Panc1 (cell line): ENCODE results near the gene DYRK1A. TPM values are rescaled to one million over a fixed set of nuclear protein-coding genes. Genes with fewer than 3 reads are reported as not detected.

Source experiments
- ATAC-seq: fragments of 200-7000 bp; cut with Tn5 transposase; 2 replicates; pipeline ENCODE4 v1.9.1; 2020; ENCODE audit warnings: mild to moderate bottlenecking, moderate library complexity
- BruUV-seq: library from RNA; stranded (reverse); fragments of 400-500 nt; replicated peaks from 2 replicates; lab custom pipeline; 2021; lab: Mats Ljungman, UMichigan
- CTCF ChIA-PET: fragments of 300-600 bp; sonication (Branson Sonifier 250); formaldehyde crosslinking; loops from one replicate; lab custom pipeline; 2022; ENCODE audit warnings: antibody characterized with exemption; lab: Charles Lee
- POLR2A ChIA-PET: fragments of 300-600 bp; sonication (Branson Sonifier 250); formaldehyde crosslinking; loops from one replicate; lab custom pipeline; 2022; ENCODE audit warnings: antibody characterized with exemption; lab: Charles Lee
- DNase-seq: peaks from one replicate; pipeline ENCODE4 v3.0.0-alpha.2; 2010; ENCODE audit warnings: low read depth, low spot score
- H3K27ac ChIP-seq: 2 replicates; pipeline ENCODE4 v1.5.1; 2011; ENCODE audit warnings: mild to moderate bottlenecking, low read length, inconsistent platforms
- H3K27me3 ChIP-seq: fragments of 200-500 bp; sonication (Bioruptor generic); 2 replicates; pipeline ENCODE4 v1.6.0; 2014; ENCODE audit warnings: low read length, inconsistent platforms; ENCODE audit not compliant: control insufficient read depth, insufficient read depth
- H3K36me3 ChIP-seq: fragments of 200-500 bp; sonication (Bioruptor generic); 2 replicates; pipeline ENCODE4 v1.5.1; 2014; ENCODE audit warnings: inconsistent platforms, mild to moderate bottlenecking, low read length, moderate library complexity; ENCODE audit not compliant: control insufficient read depth, insufficient read depth
- H3K4me1 ChIP-seq: 2 replicates; pipeline ENCODE4 v1.5.1; 2011; ENCODE audit warnings: inconsistent platforms, mild to moderate bottlenecking, low read length, moderate library complexity; ENCODE audit not compliant: control insufficient read depth, insufficient read depth
- H3K4me3 ChIP-seq, 2 experiments: 2 replicates each; pipeline ENCODE4 v1.5.1; 2011 to 2012; ENCODE audit warnings: low read depth in 2 of 2, low read length in 2 of 2, mild to moderate bottlenecking in 2 of 2, inconsistent platforms in 1 of 2, moderate library complexity in 1 of 2
- H3K9me3 ChIP-seq: fragments of 200-500 bp; sonication (Bioruptor generic); 2 replicates; pipeline ENCODE4 v1.5.1; 2014; ENCODE audit warnings: low read depth, mild to moderate bottlenecking, inconsistent platforms, low read length, moderate library complexity; ENCODE audit not compliant: control insufficient read depth, insufficient read depth
- CTCF ChIP-seq: fragments of 450-650 bp; IDR thresholded peaks from 2 replicates; pipeline ENCODE4 v1.5.1; 2017; ENCODE audit warnings: mild to moderate bottlenecking
- POLR2AphosphoS5 ChIP-seq: IDR thresholded peaks from 2 replicates; pipeline ENCODE4 v1.6.1; 2012; ENCODE audit warnings: mild to moderate bottlenecking, low read depth, low read length, moderate library complexity
- REST ChIP-seq, 2 experiments: IDR thresholded peaks; 2 replicates each; pipeline ENCODE4 v1.6.1; 2011 to 2012; ENCODE audit warnings: low read depth in 2 of 2, control low read depth in 1 of 2, low read length in 1 of 2, mild to moderate bottlenecking in 1 of 2, moderate library complexity in 1 of 2; ENCODE audit not compliant: insufficient read depth in 1 of 2
- SIN3A ChIP-seq: IDR thresholded peaks from 2 replicates; pipeline ENCODE4 v1.6.1; 2012; ENCODE audit warnings: low read depth, mild to moderate bottlenecking, low read length, moderate library complexity, borderline replicate concordance; ENCODE audit not compliant: insufficient read depth
- TCF7L2 ChIP-seq: IDR thresholded peaks from 2 replicates; pipeline ENCODE4 v1.6.1; 2011; ENCODE audit warnings: mild to moderate bottlenecking, low read depth, low read length, inconsistent platforms
- in situ Hi-C: cut with HindIII; loops from 2 replicates; pipeline ENCODE4 v1.10.0; 2016; ENCODE audit warnings: low sequenced_read_pairs, low pct_unique_long_range_greater_than_20kb
- intact Hi-C: fragments of 100-400 bp; cut with micrococcal nuclease; formaldehyde crosslinking; loops from one replicate; pipeline ENCODE4 v1.10.0; 2022; ENCODE audit not compliant: unreplicated experiment
- total RNA-seq: library from RNA; stranded (reverse); gene quantifications from one replicate; pipeline ENCODE4 v1.2.1, GENCODE V29; 2021; ENCODE audit not compliant: unreplicated experiment

The DYRK1A gene
- total RNA-seq, 1 experiment from 2014 or later: 36.1 TPM

- no peak for DNase-seq
- no TSS peak for BruUV-seq
- no peaks in the 10 kb centered on the region for H3K9me3 ChIP-seq
- H3K27me3 ChIP-seq: no peaks in the 10 kb centered on the region
- peak; percentile 77 for ATAC-seq
- CTCF ChIA-PET: interaction anchor here (0.6 kb wide), 1 partner anchor 71 kb away, joined by 3 read pairs; no protein-coding TSS in a partner anchor
- no peaks in the 10 kb centered on the region; the same call in 1 of the 2 replicates for H3K36me3 ChIP-seq
- intact Hi-C loops: loop anchor here (5.0 kb wide), 1 partner anchor 80 kb away; no protein-coding TSS in a partner anchor
- H3K4me3 ChIP-seq: no peak overlapping the region
- in situ Hi-C loops: no loop called here
- POLR2A ChIA-PET: no interaction called here
- peaks cover 28% of the 10 kb centered on the region for H3K4me1 ChIP-seq
- no peak for TF ChIP-seq POLR2AphosphoS5
- TF ChIP-seq CTCF: no peak
- TF ChIP-seq SIN3A: no peak
- TF ChIP-seq TCF7L2: no peak
- TF ChIP-seq REST (IDR thresholded peaks at IDR 0.05; ENCODE audit: insufficient read depth in 1 of 2, low read depth in 2 of 2, low read length in 1 of 2): no peak
- H3K27ac ChIP-seq: no peak overlapping the region
These were observed 85.7 kb downstream of the DYRK1A start for GRCh38 chr21:37452227-37452626.

GRCh38 chr21:37453350-37453749 lies 86.8 kb downstream of the DYRK1A start:
- ATAC-seq (no peak), DNase-seq (no peak)
- intact Hi-C loops: loop anchor here (5.0 kb wide), 1 partner anchor 81 kb away; no protein-coding TSS in a partner anchor
- no peaks in the 10 kb centered on the region for H3K9me3 ChIP-seq
- TF ChIP-seq TCF7L2 (no peak), REST (IDR thresholded peaks at IDR 0.05; ENCODE audit: insufficient read depth in 1 of 2, low read depth in 2 of 2, low read length in 1 of 2) (no peak), CTCF (no peak), POLR2AphosphoS5 (no peak), SIN3A (no peak)
- POLR2A ChIA-PET: interaction anchor here (0.6 kb wide), 1 partner anchor 53 kb away, joined by 4 read pairs; no protein-coding TSS in a partner anchor
- CTCF ChIA-PET: no interaction called here
- in situ Hi-C loops: no loop called here
- H3K4me1 ChIP-seq: peaks cover 37% of the 10 kb centered on the region
- no peak overlapping the region for H3K27ac ChIP-seq
- no peaks in the 10 kb centered on the region; the same call in 1 of the 2 replicates for H3K36me3 ChIP-seq
- H3K27me3 ChIP-seq: no peaks in the 10 kb centered on the region
- H3K4me3 ChIP-seq: no peak overlapping the region
- no TSS peak for BruUV-seq
